ENCODE results near the gene ADGRD1.

DNA sequence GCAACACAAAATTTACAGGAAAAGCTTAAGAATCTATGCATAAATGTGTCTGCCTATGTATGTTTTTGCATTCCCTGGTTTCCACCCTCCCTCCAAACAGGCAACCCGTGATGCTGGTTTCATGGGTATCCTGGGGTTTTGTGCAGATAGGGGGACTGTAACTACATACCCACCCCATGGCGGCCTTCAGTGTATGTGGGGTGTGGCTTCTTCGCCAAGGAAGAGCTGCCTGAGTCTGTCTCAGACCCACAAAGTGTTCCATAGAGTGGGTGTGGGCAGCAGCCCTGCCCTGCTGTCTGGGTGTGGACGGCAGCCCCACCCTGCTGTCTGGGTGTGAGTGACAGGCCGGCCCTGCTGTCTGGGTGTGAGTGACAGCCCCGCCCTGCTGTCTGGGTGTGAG lies 174.8 kb downstream of the ADGRD1 start:
- TF ChIP-seq, protein P1, sequence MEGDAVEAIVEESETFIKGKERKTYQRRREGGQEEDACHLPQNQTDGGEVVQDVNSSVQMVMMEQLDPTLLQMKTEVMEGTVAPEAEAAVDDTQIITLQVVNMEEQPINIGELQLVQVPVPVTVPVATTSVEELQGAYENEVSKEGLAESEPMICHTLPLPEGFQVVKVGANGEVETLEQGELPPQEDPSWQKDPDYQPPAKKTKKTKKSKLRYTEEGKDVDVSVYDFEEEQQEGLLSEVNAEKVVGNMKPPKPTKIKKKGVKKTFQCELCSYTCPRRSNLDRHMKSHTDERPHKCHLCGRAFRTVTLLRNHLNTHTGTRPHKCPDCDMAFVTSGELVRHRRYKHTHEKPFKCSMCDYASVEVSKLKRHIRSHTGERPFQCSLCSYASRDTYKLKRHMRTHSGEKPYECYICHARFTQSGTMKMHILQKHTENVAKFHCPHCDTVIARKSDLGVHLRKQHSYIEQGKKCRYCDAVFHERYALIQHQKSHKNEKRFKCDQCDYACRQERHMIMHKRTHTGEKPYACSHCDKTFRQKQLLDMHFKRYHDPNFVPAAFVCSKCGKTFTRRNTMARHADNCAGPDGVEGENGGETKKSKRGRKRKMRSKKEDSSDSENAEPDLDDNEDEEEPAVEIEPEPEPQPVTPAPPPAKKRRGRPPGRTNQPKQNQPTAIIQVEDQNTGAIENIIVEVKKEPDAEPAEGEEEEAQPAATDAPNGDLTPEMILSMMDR (IDR thresholded peaks at IDR 0.05), result no peak
- TF ChIP-seq POLR2A (IDR thresholded peaks at IDR 0.05), result no peak

Data from vagina (tissue), 2 donors.